Activated effector memory CD4-positive, alpha-beta T cell treated with Interleukin-2 at 50 U/mL for 16 hours (primary cell): ENCODE data around the gene SPPL2C.

Source experiments
- DNase-seq: peaks from one replicate; pipeline ENCODE4 v3.0.0-alpha.2; 2020

The SPPL2C gene

GRCh38 chr17:45844695-45845375 lies at the start of gene SPPL2C:
SPPL2C (plus strand) TSS chr17:45844881; CDS start chr17:45844907, 26 bp downstream.
- no peak for DNase-seq

GRCh38 chr17:45800816-45801215 lies 43.9 kb upstream of the SPPL2C start:
- no peak for DNase-seq

- no peak for DNase-seq
Measured at GRCh38 chr17:45801421-45801820, 43.3 kb upstream of the SPPL2C start.

GRCh38 chr17:45808845-45809244 lies 35.8 kb upstream of the SPPL2C start:
- DNase-seq, result no peak

GRCh38 chr17:45809499-45809898 lies 35.2 kb upstream of the SPPL2C start:
- no peak for DNase-seq

GRCh38 chr17:45812102-45812501 lies 32.6 kb upstream of the SPPL2C start:
- no peak for DNase-seq

- no peak for DNase-seq
Measured at GRCh38 chr17:45813048-45813725, 31.5 kb upstream of the SPPL2C start.

GRCh38 chr17:45814622-45815606 lies 29.8 kb upstream of the SPPL2C start:
- no peak for DNase-seq

GRCh38 chr17:45815752-45816151 lies 28.9 kb upstream of the SPPL2C start:
- DNase-seq, result no peak

GRCh38 chr17:45818041-45818440 lies 26.6 kb upstream of the SPPL2C start:
- DNase-seq, result no peak

- no peak for DNase-seq
Measured at GRCh38 chr17:45818699-45819098, 26.0 kb upstream of the SPPL2C start.

GRCh38 chr17:45819632-45820031 lies 25.0 kb upstream of the SPPL2C start:
- DNase-seq, result no peak

- DNase-seq, result no peak
Measured at GRCh38 chr17:45820052-45820780, 24.5 kb upstream of the SPPL2C start.

GRCh38 chr17:45821147-45821546 lies 23.5 kb upstream of the SPPL2C start:
- no peak for DNase-seq

- DNase-seq, result peak; percentile 10
Measured at GRCh38 chr17:45823598-45823997, 21.1 kb upstream of the SPPL2C start.

GRCh38 chr17:45824475-45824874 lies 20.2 kb upstream of the SPPL2C start:
- no peak for DNase-seq

- DNase-seq, result no peak
Measured at GRCh38 chr17:45824901-45825492, 19.7 kb upstream of the SPPL2C start.

- no peak for DNase-seq
Measured at GRCh38 chr17:45825792-45826191, 18.9 kb upstream of the SPPL2C start.

GRCh38 chr17:45826919-45827588 lies 17.6 kb upstream of the SPPL2C start:
- no peak for DNase-seq

- no peak for DNase-seq
Measured at GRCh38 chr17:45828171-45828570, 16.5 kb upstream of the SPPL2C start.

GRCh38 chr17:45828582-45829133 lies 16.0 kb upstream of the SPPL2C start:
- DNase-seq, result no peak
